Neural progenitor cell (in vitro differentiated cells): ENCODE data around the gene SLC6A17. TPM values are rescaled to one million over a fixed set of nuclear protein-coding genes. Genes with fewer than 3 reads are reported as not detected.

Source experiments
- DNase-seq: peaks from one replicate; pipeline ENCODE4 v3.0.0-alpha.2; 2016; ENCODE audit warnings: low spot score
- H2AFZ ChIP-seq: fragments of 200-600 bp; sonication (generic); replicated peaks from 2 replicates; pipeline ENCODE4 v1.6.1; 2016; ENCODE audit warnings: antibody characterized with exemption
- H3F3A ChIP-seq: fragments of 200-600 bp; sonication (generic); 2 replicates; pipeline ENCODE4 v1.6.1; 2016; ENCODE audit warnings: antibody characterized with exemption, low read depth
- H3K27ac ChIP-seq: fragments of 200-600 bp; sonication (generic); 2 replicates; pipeline ENCODE4 v1.5.1; 2016; ENCODE audit warnings: mild to moderate bottlenecking
- H3K27me3 ChIP-seq: fragments of 200-600 bp; sonication (generic); 2 replicates; pipeline ENCODE4 v1.6.1; 2016; ENCODE audit warnings: mild to moderate bottlenecking, moderate library complexity
- H3K36me3 ChIP-seq: fragments of 200-600 bp; sonication (generic); 2 replicates; pipeline ENCODE4 v1.5.1; 2016
- H3K4me1 ChIP-seq: fragments of 200-600 bp; sonication (generic); 2 replicates; pipeline ENCODE4 v1.6.1; 2016; ENCODE audit warnings: mixed run types
- H3K4me2 ChIP-seq: fragments of 200-600 bp; sonication (generic); 2 replicates; pipeline ENCODE4 v1.6.1; 2016
- H3K4me3 ChIP-seq: fragments of 200-600 bp; sonication (generic); 2 replicates; pipeline ENCODE4 v1.5.1; 2016
- H3K79me2 ChIP-seq: fragments of 200-600 bp; sonication (generic); 2 replicates; pipeline ENCODE4 v1.6.1; 2016; ENCODE audit warnings: low read depth
- H3K9ac ChIP-seq: fragments of 200-600 bp; sonication (generic); 2 replicates; pipeline ENCODE4 v1.6.1; 2016
- H3K9me3 ChIP-seq: fragments of 200-600 bp; sonication (generic); 2 replicates; pipeline ENCODE4 v1.5.1; 2016; ENCODE audit warnings: low read depth
- H4K20me1 ChIP-seq: fragments of 200-600 bp; sonication (generic); 2 replicates; pipeline ENCODE4 v1.6.1; 2016; ENCODE audit warnings: low read depth
- H3K27ac Mint-ChIP-seq: 3 replicates; pipeline ENCODE4 v1.8.0; 2021; ENCODE audit warnings: mixed read lengths
- H3K27me3 Mint-ChIP-seq: 2 replicates; pipeline ENCODE4 v1.8.0; 2022; ENCODE audit warnings: low read depth, mild to moderate bottlenecking, inconsistent platforms, moderate library complexity, mixed read lengths; ENCODE audit not compliant: insufficient read depth
- H3K36me3 Mint-ChIP-seq: 3 replicates; pipeline ENCODE4 v1.8.0; 2021; ENCODE audit warnings: mixed read lengths
- H3K4me1 Mint-ChIP-seq: 3 replicates; pipeline ENCODE4 v1.8.0; 2021; ENCODE audit warnings: mixed read lengths
- H3K4me3 Mint-ChIP-seq: 3 replicates; pipeline ENCODE4 v1.8.0; 2021; ENCODE audit warnings: mild to moderate bottlenecking, moderate library complexity, mixed read lengths
- H3K9me3 Mint-ChIP-seq: 3 replicates; pipeline ENCODE4 v1.8.0; 2020; ENCODE audit warnings: mixed read lengths
- CTCF ChIP-seq: fragments of 200-600 bp; sonication (generic); IDR thresholded peaks from 2 replicates; pipeline ENCODE4 v1.5.1; 2017; ENCODE audit warnings: antibody characterized with exemption, mild to moderate bottlenecking
- EZH2 ChIP-seq: fragments of 200-600 bp; sonication (generic); IDR thresholded peaks from 2 replicates; pipeline ENCODE4 v1.6.1; 2017; ENCODE audit warnings: antibody characterized with exemption, mild to moderate bottlenecking, moderate library complexity
- EZH2phosphoT487 ChIP-seq: fragments of 200-600 bp; sonication (generic); IDR thresholded peaks from 2 replicates; pipeline ENCODE4 v1.6.1; 2017; ENCODE audit warnings: antibody characterized with exemption
- total RNA-seq: library from RNA; depleted of rRNA; stranded (reverse); fragments of >200 nt; gene quantifications from 2 replicates; pipeline ENCODE4 v1.2.3, GENCODE V29; 2015; ENCODE audit warnings: low replicate concordance

SLC6A17 gene
- total RNA-seq, 1 donor from 2014 or later = not detected

- Histone ChIP-seq H3K4me3 (no peak overlapping the region), H3K9ac (no peak overlapping the region), H4K20me1 (peaks cover 43% of the 10 kb centered on the region), H3F3A (no peaks in the 10 kb centered on the region), H3K79me2 (no peaks in the 10 kb centered on the region), H3K4me2 (no peak overlapping the region), H3K36me3 (no peaks in the 10 kb centered on the region), H2AFZ (no peak overlapping the region), H3K27me3 (peaks cover 82% of the 10 kb centered on the region), H3K27ac (no peak overlapping the region), H3K4me1 (peaks cover 8% of the 10 kb centered on the region), H3K9me3 (no peaks in the 10 kb centered on the region)
- peaks cover 43% of the 10 kb centered on the region for H3K27me3 Mint-ChIP-seq
- no peak for DNase-seq
- no peak overlapping the region for H3K27ac Mint-ChIP-seq
- H3K36me3 Mint-ChIP-seq = no peaks in the 10 kb centered on the region
- no peak overlapping the region for H3K4me3 Mint-ChIP-seq
- H3K4me1 Mint-ChIP-seq = peaks cover 3% of the 10 kb centered on the region
- no peak for TF ChIP-seq EZH2phosphoT487
- no peak for TF ChIP-seq EZH2
- TF ChIP-seq CTCF = no peak
- peaks cover 3% of the 10 kb centered on the region for H3K9me3 Mint-ChIP-seq
These were observed 3.2 kb downstream of the SLC6A17 start for GRCh38 chr1:110153407-110153950.

DNA sequence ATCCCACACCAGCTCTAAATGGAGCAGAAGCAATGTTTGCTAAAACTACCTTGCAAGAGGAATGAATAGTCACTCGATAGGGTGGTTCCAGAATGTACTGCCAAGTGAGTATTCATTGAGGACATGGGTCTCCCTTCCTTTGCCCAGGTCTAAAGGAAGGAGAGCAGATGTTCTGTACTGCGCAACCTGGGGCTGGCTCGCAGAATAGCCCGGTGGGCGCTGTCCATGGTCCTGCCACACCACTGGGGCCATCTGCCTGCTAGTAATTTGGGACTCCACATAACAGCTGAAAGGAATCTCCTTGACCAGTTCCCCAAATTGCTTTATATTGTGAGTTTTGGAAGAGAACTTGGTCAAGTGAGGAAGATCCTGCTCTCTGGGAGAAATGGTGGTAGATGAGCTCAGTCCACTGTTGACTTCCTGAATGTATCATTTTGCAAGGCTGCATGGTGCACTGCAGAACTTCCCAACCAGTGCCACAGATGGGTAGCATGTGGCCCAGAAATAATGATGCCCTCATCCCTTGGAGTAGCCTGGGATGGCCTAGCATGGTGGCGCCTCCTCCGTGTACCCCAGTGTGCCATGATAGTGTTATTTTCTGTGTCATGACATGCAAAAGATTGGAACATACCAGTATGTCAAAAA lies 5.7 kb downstream of the SLC6A17 start:
- Histone ChIP-seq H3K79me2 (no peaks in the 10 kb centered on the region), H3K4me2 (no peak overlapping the region), H3K4me3 (no peak overlapping the region), H3K36me3 (no peaks in the 10 kb centered on the region), H3K4me1 (peaks cover 5% of the 10 kb centered on the region), H3K27me3 (peaks cover 57% of the 10 kb centered on the region), H4K20me1 (peaks cover 30% of the 10 kb centered on the region), H3F3A (no peaks in the 10 kb centered on the region), H2AFZ (no peak overlapping the region), H3K9ac (no peak overlapping the region), H3K27ac (no peak overlapping the region), H3K9me3 (no peaks in the 10 kb centered on the region)
- Mint-ChIP-seq H3K27me3 (peaks cover 46% of the 10 kb centered on the region), H3K9me3 (no peaks in the 10 kb centered on the region), H3K4me1 (no peaks in the 10 kb centered on the region), H3K36me3 (no peaks in the 10 kb centered on the region), H3K27ac (no peak overlapping the region), H3K4me3 (no peak overlapping the region)
- peak; percentile 85 for DNase-seq
- TF ChIP-seq CTCF (no peak), EZH2 (no peak), EZH2phosphoT487 (no peak)

DNA sequence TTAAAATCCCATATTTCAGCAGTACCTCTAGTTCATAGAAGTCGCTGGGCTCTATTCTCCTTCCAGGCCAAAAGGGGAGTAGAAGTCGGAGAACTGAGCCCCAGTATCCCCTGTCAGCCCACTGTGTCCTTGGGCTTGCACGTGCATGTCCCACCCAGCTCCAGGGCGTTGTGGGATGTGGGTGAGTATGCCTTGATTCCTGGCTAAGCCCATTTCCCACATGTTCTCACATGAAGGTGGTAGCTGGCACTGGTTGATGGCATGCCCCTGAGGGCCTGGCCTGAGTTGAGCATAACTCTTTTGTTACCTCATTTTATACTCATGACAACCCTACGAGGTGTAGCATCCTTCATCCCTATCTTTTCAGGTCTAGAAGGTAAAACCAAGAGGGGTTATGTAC lies 8.0 kb downstream of the SLC6A17 start:
- Histone ChIP-seq H3K4me1 (no peaks in the 10 kb centered on the region), H3K36me3 (no peaks in the 10 kb centered on the region), H3K9me3 (no peaks in the 10 kb centered on the region), H3F3A (no peaks in the 10 kb centered on the region), H3K9ac (no peak overlapping the region), H3K4me2 (no peak overlapping the region), H3K27ac (no peak overlapping the region), H3K79me2 (no peaks in the 10 kb centered on the region), H4K20me1 (peaks cover 17% of the 10 kb centered on the region), H3K27me3 (peaks cover 34% of the 10 kb centered on the region), H3K4me3 (no peak overlapping the region), H2AFZ (no peak overlapping the region)
- TF ChIP-seq EZH2phosphoT487 (no peak), CTCF (no peak), EZH2 (no peak)
- no peaks in the 10 kb centered on the region for H3K36me3 Mint-ChIP-seq
- no peak for DNase-seq
- H3K9me3 Mint-ChIP-seq = no peaks in the 10 kb centered on the region
- no peak overlapping the region for H3K27ac Mint-ChIP-seq
- peaks cover 35% of the 10 kb centered on the region for H3K27me3 Mint-ChIP-seq
- no peaks in the 10 kb centered on the region for H3K4me1 Mint-ChIP-seq
- no peak overlapping the region for H3K4me3 Mint-ChIP-seq
